Activated naive CD4-positive, alpha-beta T cell treated with Interleukin-2 at 50 U/mL for 16 hours (primary cell): ENCODE data around the gene CDKN2AIPNL.

Experiments
- DNase-seq: peaks from one replicate; pipeline ENCODE4 v3.0.0-alpha.2; 2020

CDKN2AIPNL gene, protein sequence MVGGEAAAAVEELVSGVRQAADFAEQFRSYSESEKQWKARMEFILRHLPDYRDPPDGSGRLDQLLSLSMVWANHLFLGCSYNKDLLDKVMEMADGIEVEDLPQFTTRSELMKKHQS

DNA sequence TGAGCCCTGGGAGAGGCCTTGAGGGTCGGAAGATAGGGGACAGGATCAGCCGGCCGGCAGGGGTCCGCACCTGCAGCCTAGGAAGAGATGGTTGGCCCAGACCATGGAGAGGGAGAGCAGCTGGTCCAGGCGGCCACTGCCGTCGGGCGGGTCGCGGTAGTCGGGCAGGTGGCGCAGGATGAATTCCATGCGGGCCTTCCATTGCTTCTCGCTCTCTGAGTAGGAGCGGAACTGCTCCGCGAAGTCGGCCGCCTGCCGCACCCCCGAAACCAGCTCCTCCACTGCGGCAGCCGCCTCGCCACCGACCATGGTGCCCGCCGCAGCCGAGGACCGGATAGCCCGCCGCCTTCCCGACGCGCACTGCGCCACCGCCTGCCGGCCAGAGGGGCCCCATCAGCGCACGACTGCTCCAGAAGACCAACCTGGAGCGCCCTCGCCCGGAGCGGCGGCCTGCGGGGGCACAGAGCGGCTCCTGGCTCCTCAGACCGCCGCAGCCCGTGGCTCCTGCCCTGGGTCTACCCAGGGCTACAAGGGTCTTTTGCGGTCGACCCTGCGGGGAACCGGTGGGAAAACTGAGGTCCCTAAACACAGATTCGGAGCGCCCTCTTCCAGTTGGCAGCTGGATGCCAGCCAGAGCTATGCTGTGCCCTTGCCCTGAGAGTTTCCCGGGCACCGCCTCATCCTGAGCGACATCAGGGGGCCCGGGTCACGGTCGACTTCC lies at the start of gene CDKN2AIPNL:
Gene CDKN2AIPNL, minus strand, starts transcription at position 336 of the 721 bp plus-strand sequence. Its CDS starts 27 bp downstream, at position 309.
- DNase-seq: peak; percentile 92

DNA sequence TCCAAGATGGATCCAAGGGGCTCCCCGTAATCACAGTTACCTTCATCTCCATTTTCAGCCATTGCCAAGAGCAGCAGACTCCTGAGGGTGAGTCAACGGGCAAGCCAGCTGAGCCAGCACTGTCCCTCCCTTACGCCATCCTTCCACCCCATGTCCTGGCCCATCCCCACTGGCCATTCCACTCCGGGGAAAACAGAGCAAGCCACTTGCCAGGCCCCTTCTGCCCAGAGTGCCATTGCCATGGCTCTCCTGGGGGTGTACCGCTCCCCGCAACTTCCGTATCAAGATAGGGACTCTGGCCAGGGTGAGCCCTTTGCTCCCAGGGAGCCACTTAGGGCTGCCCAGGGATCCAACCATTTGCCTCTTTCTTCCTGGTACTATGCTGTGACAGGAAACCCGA lies 48.9 kb upstream of the CDKN2AIPNL start:
- DNase-seq: no peak

DNA sequence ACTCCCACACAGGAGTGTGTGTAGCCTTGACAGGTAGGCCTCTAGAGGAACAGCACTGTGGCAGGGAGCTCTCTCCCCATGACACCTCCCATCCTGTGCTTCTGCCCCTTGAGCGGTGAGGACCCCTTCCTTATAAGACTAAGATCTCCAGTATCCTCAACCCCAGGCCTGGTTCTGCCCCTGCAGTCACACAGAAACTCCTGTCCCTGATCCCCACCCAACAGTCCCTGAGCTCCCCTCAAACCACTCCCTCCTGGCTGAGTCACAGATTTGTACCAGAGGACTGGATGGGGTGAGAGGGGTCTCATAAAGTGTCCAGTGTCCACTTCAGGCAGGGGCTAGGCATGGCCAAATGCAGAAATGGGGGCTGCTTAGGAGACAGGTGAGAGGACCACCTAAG lies 47.8 kb upstream of the CDKN2AIPNL start:
- DNase-seq: no peak

DNA sequence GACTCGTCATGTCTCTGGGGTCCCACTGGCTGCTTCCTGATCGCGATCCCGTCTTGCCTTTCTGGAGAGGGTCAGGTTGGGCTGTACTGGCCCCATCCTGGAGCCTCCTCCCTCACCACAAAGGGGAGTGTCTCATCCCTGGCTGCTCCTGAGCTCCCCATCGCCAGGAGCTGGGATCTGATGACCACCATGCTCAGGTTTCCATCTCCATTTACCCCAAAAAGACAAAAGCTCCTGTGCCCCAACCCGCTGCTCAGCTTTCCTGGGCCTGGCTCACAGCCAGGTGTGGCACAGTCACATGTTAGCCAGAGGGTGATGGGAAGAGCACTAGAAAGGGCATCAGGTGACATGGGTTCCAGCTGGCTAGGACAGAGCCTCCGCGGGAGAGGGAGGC lies 47.3 kb upstream of the CDKN2AIPNL start:
- DNase-seq: no peak

DNA sequence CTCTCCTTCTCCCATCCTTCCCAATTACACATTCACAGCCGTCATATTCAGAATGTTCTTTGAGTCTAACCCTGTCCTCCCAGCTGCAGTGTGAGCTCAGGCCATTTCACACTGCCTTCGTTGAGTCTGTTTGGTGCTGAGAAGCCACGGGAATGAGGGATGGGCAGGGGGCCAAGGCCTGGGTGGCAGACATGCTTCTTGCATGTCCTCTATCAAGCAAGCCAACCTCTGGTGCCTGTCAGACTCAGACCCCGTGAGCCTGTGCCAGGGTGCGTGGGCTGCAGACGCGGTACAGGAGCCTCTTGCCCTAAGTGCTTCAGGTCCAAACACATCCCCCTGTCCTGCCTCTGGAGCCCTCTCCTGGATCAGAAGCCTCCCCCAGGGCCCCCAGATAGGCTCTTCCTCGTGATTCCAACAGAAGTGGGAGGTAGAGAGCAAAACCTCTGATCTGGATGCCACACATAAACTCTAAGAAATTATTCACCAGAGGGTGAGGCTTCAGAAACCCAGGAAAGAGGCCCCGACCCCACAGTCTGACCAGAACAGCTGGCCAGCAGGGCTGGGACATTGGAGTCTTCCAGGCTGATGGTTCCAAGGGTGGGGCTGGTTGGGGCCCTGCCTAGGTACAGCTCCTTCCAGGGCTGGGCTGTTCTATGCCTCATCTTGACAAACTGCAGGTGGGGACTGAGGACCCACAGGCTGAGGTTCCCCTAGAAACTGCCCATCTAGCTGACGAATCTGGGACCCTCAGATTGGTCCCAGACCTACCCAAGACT lies 46.7 kb upstream of the CDKN2AIPNL start:
- DNase-seq: no peak

DNA sequence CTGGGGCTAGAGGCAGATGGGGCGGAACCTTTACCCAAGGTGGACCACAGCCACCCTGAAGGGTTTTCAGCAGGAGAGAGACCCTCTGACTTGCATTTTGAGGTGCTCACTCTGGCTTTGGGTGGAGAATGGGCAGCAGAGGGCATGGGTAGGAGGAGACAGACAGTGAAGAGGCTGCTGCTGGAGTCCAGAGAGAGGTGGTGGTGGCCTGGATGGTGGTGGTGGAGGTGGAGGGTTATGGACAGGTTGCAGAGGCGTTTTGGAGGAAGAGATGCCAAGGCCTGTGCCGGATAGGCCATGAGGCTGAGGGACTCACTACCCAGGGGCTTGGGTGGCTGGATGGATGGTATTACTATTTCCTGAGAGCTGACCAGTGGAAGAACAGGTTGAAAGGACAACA lies 46.1 kb upstream of the CDKN2AIPNL start:
- DNase-seq: no peak

DNA sequence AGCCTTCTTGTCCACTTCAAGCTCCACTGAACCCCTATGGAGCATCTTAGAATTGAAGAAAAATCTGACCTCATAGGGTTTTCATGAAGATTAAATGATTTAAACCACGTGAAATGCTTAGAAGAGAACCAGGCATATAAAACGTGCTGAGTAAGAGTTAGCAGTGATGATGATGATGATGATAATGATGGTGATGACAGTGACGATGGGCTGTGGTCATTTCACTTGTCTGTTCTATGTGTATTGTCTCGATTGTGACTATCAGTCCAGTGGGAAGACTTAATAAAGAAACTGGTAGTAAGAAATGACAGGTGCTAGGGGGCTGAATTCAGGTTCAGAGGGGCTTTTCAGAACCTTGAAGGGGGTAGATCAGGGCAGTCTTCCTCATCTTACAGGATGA lies 45.1 kb upstream of the CDKN2AIPNL start:
- no peak for DNase-seq

DNA sequence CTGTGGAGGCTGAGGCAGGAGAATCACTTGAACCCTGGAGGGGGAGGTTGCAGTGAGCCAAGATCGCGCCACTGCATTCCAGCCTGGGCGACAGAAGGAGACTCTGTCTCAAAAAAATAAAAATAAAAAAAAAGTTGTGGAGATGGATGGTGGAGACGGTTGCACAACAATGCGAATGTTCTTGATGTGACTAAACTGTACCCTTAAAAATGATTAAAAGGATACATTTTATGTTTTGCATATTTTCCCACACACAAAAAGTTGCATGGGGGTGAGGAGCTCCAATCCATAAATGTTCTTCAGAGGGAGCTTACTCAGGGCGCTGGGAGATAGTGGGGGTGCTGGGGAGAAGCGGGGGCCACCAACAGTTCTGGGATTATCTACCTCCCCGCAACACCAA lies 43.8 kb upstream of the CDKN2AIPNL start:
- DNase-seq: no peak

DNA sequence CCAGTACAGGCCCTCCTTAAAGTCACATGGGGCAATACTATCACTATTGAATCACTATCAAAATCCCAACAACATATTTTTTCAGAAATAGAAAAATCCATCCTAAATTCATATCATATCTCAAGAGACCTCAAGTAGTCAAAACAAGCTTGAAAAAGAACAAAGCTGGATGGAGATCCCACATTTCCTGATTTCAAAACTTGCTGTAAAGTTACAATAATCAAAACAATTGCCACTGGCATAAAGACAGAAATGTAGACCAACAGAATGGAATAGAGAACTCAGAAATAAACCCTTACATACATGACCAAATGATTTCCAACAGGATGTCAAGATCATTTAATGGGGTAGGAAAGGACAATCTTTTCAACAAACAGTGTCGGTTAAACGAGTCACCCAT lies 41.3 kb upstream of the CDKN2AIPNL start:
- DNase-seq: no peak

DNA sequence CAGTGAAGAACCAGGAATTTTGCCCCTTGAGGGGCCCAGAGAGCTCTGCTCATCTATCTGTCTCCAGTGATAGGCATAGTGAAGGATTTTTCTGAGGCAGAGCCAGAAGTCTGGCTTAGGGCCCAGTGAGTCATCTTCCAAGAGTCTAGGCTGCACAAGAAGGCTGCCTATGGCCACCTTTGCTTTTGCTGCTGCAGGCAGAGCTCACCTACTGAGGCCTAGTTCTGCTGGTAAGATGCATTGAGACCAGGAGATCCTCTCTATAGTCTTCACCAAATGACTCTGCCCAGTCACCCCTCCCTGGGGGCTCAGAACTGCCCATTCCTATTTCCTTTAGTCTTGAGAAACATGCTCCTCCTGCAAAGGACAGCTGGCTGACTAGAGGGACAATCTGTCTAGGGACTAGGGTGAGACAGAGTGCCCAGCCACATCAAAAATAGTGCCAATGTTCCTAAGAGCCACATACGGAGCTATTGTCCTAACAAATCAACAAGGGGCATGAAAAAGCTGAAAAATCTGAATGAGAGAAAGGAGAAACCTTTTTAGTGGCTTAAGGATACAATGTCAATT lies 40.3 kb upstream of the CDKN2AIPNL start:
- no peak for DNase-seq

DNA sequence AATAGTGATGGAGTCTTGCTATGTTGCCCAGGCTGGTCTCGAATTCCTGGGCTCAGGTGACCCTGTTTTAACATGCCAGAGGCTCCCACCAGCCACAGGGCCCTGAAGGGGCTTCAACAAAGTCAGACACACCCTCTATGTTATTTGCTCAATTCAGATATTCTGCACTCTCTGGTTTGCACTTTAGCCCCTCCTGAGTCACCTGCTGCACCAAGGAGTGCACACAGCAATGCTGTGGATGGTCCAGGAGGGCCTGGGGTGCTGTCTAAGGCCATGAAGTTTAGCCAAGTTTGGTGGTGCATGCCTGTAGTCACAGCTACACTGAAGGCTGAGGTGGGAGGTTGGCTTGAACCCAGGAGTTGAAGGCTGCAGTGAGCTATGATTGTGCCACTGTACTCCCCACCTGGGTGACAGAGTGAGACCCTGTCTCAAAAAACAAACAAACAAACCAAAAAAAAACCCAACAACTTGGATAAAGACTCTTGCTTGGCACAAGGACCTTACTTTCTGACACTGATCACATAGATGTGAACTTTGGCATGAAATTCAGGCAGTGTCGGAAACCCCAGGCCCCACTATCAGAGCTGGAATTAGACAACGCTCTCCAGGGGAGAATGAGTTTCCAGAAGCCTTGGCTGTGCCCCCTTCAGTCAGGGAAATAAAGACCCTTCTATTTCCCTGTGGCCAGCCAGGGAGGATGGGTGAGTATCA lies 39.7 kb upstream of the CDKN2AIPNL start:
- DNase-seq: no peak

DNA sequence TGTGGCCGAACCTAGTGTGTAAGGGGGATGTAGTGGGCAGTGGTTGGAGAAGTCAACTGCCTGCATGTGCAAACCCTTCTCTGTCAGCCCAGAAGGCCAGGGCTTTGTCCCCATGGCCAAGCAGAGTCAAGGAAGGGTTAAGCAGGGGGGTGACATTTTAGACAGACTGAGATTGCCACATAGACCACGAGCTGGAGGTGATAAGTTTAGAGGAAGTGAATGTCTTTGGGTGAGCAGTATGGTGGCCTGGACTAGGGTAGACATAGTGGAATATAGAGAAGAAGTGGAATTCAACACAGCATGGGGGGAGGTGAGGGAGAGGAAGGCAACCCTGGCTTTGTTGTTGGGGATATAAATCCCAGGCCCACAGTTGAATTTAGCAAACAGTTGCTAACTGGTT lies 38.7 kb upstream of the CDKN2AIPNL start:
- DNase-seq: no peak

DNA sequence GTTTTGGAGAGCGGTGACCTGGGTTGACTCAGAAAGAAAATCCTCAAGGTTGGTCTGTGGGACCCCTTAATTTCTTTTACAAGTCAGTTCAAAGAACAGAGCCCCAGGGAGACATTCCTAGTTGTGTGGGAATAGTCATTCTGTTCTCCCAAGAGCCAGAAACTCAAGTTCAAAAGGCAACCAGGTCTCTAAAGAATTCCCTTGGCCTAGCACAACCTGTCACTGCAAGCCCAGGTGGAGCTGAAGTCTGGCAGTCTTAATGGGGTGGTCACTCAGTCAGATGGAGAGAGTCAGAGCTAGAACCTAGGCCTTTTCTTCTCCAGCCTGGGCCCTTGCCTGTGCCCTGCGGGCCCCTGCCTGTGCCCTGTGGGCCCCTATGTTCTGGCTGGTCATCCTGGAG lies 37.5 kb upstream of the CDKN2AIPNL start:
- no peak for DNase-seq

DNA sequence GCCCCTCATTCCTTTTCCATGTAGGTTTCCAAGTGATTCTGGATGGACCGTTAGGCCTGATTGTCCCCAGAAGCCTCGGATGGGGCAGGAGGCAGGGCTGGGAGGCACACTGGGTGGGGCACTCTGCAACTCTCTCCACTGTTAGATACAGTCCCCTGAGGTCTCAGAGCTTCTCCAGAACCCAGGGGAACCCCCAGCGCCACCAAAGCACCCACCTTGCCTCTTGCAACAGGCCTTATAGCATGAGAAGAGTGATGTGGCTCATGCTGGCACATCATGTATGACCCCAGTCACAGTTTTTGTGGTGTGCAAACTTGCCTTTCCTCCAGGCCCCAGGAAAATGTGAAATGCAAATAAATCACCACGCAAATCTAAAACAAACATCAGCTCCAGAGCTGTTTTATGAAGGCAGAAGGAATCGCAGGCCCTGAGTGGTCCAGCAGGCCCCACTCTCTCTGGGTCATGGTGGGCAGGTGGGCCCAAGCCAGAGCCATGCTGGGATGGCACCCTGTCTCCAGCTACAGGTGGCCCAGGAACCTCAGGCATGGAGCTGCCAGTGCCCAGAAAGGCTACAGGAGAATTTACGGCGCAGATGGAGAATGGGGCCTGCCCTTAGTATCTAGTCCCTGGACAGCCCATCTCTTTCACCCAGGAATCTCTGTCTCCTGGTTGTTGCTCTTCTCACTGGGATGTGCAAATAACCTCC lies 36.3 kb upstream of the CDKN2AIPNL start:
- no peak for DNase-seq

DNA sequence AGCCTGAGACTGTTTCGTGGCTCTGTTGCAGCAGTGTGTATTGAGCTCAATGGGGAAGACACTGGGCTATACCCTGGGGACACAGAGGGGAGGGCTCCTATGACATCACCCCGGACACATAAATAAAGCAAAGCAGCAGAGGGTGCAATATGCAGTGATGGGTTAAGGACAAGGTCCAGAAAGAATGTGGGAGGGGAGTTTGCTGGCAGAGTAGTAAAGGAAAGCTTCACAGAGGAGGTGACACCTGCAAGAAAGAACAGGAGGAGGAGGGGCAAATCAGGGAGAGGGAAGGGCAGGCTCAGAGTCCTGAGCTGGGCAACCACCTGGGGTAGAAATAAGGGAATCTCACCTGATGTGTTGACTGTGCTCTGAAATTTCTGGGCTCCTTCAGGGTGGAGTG lies 35.3 kb upstream of the CDKN2AIPNL start:
- DNase-seq: no peak

DNA sequence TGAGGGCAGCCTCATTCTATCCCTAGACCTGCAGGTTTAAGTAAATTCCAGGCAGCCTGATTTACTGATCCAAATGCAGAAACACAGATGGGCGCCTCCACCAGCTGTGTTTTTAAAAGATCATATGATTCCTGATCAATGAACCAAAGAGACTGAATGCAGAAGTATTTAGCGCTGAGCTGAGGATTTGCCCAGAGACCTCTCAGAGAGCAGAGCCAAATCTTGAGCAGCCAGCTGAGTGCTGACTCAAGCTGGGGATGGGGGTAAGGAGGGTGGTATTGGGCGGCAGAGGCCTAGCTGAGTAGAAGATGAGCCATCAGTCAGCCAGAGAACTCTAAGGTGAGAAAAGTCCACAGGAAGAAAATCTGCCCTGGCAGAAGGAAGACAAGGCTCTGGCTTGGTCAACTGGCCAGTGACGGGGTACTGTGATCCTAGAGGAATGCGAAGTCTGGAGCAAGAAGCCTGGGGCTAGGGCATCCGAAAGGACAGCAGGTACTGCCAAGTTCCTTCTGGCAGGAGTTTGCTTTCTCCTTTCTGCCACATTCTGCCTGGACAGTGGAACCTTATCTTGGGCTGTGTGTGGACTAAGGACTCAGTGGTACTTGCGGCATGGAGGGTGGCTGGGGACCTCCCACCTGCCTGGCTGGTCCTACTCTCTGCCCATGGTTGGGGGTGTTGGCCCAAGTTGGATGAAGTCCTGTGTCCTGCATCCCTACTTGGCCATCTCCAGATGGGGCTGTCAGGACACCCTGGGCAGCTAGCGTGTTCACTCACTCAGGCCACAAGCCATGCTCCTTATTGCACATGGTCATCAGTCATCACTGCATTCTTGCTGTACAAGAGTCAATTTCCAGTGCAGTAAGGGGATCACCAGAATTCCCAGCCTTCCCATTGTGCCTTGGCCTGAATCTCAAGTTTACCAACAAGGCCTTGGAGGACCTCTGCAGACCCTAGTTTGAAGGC lies 34.5 kb upstream of the CDKN2AIPNL start:
- no peak for DNase-seq

DNA sequence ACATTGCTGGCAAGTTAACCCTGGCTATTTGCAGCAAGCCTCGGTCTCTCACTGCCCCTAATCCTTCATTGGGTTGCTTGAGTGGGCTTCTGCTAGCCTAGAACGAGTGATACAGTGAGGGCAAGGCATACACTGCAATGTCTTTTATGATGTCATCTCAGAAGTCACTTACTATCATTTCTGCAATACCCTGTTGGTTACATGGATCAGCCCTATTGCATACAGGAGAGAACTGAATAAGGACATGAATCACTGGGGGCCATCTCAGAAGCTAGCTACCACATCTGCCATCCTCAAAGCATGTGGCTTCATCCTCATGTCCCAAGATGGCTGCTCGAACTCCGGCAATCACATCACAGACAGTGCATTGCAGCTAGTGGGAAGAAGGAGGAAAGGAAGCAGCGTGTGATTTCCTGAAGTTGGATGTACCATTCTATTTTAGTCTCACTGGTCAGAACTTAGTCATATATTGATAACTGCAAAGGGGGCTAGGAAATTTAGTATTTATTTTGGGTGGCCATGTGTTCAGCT lies 33.3 kb upstream of the CDKN2AIPNL start:
- DNase-seq: no peak

DNA sequence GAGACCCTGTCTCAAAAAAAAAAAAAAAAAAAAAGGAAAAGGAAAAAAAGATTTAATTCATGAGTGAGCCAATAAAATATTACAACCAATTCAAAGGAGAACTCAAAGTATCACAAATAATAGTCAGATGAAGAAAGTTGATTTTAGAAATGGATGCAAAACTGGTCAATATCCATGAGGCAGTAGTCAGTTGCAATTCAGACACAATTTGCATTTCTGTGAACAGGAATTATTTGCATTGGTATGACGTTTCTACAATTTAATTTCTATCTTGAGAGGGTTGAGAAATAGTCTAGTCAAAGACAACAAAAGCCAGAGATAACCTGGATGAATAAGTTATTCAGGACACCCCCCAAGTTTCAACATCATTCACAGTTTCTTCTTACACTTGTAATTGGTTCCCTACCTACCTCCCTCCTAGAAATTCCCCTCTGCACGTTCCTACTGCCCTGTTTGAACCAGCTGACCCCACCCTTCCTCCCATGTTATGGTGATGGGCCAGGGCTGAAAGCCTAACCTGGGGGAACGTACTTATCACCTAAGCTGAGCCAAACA lies 28.6 kb upstream of the CDKN2AIPNL start:
- DNase-seq: no peak

DNA sequence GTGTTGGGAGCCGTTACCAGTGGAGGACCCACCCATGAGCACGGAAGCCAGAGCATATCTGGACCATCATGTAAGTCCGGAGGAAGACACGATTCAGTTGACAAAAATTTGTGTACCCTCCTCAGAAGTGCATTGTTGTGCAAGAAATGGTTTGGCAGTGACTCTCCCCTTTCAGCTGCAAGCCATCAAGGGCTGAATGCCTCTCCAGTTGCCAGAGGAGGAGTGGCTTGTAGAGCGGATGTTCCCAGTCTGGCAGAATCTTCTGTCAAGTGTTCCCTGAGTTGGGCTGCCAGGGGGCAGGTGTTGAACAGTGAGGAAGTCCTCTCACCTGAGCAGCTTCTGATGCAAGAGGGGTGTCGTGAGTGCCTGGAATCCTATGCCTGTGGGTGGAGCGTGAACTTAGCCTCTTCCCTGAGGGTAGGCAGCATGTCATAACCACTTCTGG lies 27.6 kb upstream of the CDKN2AIPNL start:
- no peak for DNase-seq

DNA sequence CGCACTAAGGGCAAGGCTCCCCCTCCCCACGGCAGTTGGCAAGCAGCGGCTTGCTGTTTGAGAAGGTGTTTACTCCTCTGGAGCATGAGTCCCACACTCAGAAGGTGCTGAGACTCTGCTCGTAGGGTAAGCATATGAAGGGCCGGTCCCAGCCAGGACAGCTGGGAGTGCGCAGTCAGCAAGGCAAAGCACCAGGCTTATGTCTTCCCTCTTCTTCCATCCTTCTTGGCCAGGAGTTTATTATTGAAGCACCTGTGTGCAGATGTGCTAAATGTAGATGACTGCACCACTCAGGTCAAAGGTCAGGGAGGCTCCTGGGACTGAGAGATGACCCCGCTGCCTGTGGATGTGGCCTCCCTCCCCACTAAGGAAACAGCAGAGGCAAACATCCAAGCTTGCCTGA lies 27.0 kb upstream of the CDKN2AIPNL start:
- DNase-seq: no peak
